ENCODE results near the gene FOXC2. TPM values are rescaled to one million over a fixed set of nuclear protein-coding genes. Genes with fewer than 3 reads are reported as not detected.

Gene FOXC2
- total and polyA plus RNA-seq, 10 of the 15 experiments (the other 5 are each of a cell fraction or from before 2014, with no cell fraction given) = not detected

DNA sequence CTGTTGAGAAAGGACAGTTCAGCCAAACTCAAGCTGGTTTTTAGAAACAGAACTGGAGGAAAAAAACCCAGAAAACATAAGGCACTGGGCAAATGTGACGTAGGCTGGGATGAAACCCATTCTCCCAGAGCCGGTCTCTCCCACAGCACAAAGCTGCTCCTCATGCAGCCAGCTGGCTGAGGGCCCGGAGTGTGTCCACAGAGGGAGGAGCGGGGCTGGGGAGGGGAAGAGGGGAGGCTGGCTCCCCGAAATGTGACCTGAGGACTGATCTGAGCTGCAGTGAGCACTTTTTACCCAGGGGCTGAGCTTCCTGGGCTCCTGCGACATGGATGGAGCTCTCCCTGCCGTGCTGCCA, 35.5 kb upstream of the FOXC2 start (continued):
- TF ChIP-seq, protein P1, sequence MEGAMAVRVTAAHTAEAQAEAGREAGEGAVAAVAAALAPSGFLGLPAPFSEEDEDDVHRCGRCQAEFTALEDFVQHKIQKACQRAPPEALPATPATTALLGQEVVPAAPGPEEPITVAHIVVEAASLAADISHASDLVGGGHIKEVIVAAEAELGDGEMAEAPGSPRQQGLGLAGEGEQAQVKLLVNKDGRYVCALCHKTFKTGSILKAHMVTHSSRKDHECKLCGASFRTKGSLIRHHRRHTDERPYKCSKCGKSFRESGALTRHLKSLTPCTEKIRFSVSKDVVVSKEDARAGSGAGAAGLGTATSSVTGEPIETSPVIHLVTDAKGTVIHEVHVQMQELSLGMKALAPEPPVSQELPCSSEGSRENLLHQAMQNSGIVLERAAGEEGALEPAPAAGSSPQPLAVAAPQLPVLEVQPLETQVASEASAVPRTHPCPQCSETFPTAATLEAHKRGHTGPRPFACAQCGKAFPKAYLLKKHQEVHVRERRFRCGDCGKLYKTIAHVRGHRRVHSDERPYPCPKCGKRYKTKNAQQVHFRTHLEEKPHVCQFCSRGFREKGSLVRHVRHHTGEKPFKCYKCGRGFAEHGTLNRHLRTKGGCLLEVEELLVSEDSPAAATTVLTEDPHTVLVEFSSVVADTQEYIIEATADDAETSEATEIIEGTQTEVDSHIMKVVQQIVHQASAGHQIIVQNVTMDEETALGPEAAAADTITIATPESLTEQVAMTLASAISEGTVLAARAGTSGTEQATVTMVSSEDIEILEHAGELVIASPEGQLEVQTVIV (IDR thresholded peaks at IDR 0.05; ENCODE audit: borderline replicate concordance, partially characterized antibody) = no peak
- TF ChIP-seq BCL11A (IDR thresholded peaks at IDR 0.05; ENCODE audit: low read depth, low read length) (no peak), PAX5 (IDR thresholded peaks at IDR 0.05; ENCODE audit: borderline replicate concordance, low read depth, low read length) (no peak), BRCA1 (IDR thresholded peaks at IDR 0.05; ENCODE audit: low read depth, low read length) (no peak)

DNA sequence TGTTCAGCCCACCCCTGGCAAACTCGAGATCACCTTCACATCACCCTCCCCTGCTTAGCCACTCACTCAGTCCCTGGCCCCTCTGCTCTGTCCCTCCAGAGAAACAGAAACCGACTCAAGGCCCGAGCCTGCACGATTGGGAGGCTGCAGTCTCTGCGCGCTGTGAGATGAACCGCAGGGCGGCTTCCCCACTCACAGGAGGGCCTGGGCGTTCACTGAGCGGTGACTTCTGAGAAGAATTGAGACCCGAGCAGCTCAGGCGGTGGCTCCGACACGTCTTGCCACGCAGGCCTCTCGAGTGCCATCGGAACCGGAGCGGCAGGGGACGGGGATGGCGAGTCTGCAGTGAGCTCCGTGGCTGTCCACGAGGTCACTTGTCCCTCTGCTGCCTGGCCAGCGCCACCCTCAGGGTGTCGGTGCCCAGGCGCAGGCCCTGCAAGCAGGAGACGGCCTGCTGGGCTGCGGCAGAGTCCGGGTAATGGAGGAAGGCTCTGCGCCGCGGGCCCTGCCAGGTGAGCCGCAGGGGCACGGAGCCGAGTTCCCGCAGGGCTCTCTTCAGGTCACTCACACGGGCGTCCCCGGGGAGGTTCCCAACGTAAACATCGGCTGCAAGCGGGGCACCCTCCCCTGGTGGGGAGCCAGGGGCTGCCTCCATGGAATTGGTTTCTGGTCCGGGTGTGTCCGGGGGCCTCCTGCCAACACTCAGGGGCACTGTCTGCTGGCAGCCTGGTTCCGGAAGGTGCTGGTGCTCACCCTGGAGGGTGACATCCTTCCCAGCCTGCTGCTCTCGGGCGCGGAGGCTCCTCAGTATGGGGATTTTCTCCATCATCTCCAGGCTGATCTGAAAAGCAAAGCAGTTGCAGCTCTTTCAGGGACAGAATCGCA, 34.7 kb upstream of the FOXC2 start:
- CTCF ChIA-PET = no interaction called here

More for the DNA sequence above, 34.7 kb upstream of the FOXC2 start:
- no peak overlapping the region for H3K9ac ChIP-seq (ENCODE audit: control insufficient read depth, insufficient read depth, low read length)
- no peak for FAIRE-seq
- 89% methylated on average over 46 of the region's 49 CpGs for WGBS (ENCODE audit: insufficient coverage, insufficient replicate concordance, low lambda C conversion rate, missing lambda C conversion rate)
- SMC1A ChIA-PET (ENCODE audit: uncharacterized antibody, unreplicated experiment) = no interaction called here
- TF ChIP-seq SUPT20H (IDR thresholded peaks at IDR 0.05; ENCODE audit: borderline replicate concordance, control insufficient read depth, low read depth, low read length) (no peak), NRF1 (conservative IDR thresholded peaks at IDR 0.05; ENCODE audit: low read depth, low read length) (no peak), SUZ12 (IDR thresholded peaks at IDR 0.05; ENCODE audit: unreplicated experiment) (no peak), SPI1 (IDR thresholded peaks at IDR 0.05; ENCODE audit: borderline replicate concordance, insufficient read depth, low read depth, low read length) (no peak)
- no peaks in the 10 kb centered on the region for H3K27me3 ChIP-seq (replicated peaks in 1 of 2; ENCODE audit: control insufficient read depth in 2 of 2, insufficient read depth in 2 of 2, low read length in 1 of 2)
- no peak overlapping the region for H2AFZ ChIP-seq (ENCODE audit: control insufficient read depth, low read depth, low read length)
- H3K4me3 ChIP-seq = no peak overlapping the region
- POLR2A ChIA-PET = interaction anchor here (0.5 kb wide), 1 partner anchor 746 kb away, joined by 3 read pairs; no protein-coding TSS in a partner anchor
- H3K27ac ChIP-seq (ENCODE audit: control insufficient read depth, insufficient read depth) = no peak overlapping the region
- ATAC-seq = no peak
- no peaks in the 10 kb centered on the region for H3K79me2 ChIP-seq (ENCODE audit: control insufficient read depth, insufficient read depth, low read length)
- H3K4me1 ChIP-seq (ENCODE audit: control insufficient read depth, insufficient read depth, low read length) = no peaks in the 10 kb centered on the region
- H3K9me3 ChIP-seq (replicated peaks; ENCODE audit: control insufficient read depth, insufficient read depth, low read length) = no peaks in the 10 kb centered on the region
- in situ Hi-C loops (cut with MboI) = no loop called here
- intact Hi-C loops (cut with micrococcal nuclease; ENCODE audit: unreplicated experiment) = no loop called here
- H3K4me2 ChIP-seq (ENCODE audit: control insufficient read depth, insufficient read depth) = no peak overlapping the region
- no peak for DNase-seq (ENCODE audit: low read depth, low spot score)
- no peaks in the 10 kb centered on the region; the same call in 1 of the 2 replicates for H4K20me1 ChIP-seq (ENCODE audit: control insufficient read depth, insufficient read depth)
- BruUV-seq (replicated peaks) = no TSS peak
- RAD21 ChIA-PET (ENCODE audit: unreplicated experiment) = no interaction called here
- H3K36me3 ChIP-seq (ENCODE audit: control insufficient read depth in 2 of 2, insufficient read depth in 2 of 2, low read length in 1 of 2) = no peaks in the 10 kb centered on the region; a peak in 1 of 4 replicates
